IMR-90 (cell line): ENCODE data around the gene RRAGD. TPM values are rescaled to one million over a fixed set of nuclear protein-coding genes. Genes with fewer than 3 reads are reported as not detected.

Experiments
- ATAC-seq: fragments of 200-7000 bp; cut with Tn5 transposase; 2 replicates; pipeline ENCODE4 v1.9.1; 2020; ENCODE audit warnings: low read depth, mild to moderate bottlenecking, moderate library complexity
- BruUV-seq: library from RNA; stranded (reverse); fragments of 400-500 nt; replicated peaks from 2 replicates; lab custom pipeline; 2021; lab: Mats Ljungman, UMichigan
- CTCF ChIA-PET: fragments of 300-600 bp; formaldehyde crosslinking; extraction: SDS; loops from one replicate; lab custom pipeline; 2021; ENCODE audit warnings: antibody characterized with exemption; lab: Yijun Ruan, JAX
- POLR2A ChIA-PET: fragments of 300-600 bp; sonication (Branson Sonifier 250); formaldehyde crosslinking; loops from one replicate; lab custom pipeline; 2022; ENCODE audit warnings: antibody characterized with exemption; ENCODE audit not compliant: unreplicated experiment; lab: Charles Lee
- DNase-seq: peaks from one replicate; pipeline ENCODE4 v3.0.0; 2013
- H2AFZ ChIP-seq: replicated peaks from 2 replicates; pipeline ENCODE3; 2013; ENCODE audit warnings: low read length, mild to moderate bottlenecking; ENCODE audit not compliant: poor library complexity
- H2AK5ac ChIP-seq: 2 replicates; pipeline ENCODE4 v1.6.1; 2013; ENCODE audit warnings: low read depth, low read length, inconsistent platforms
- H2AK9ac ChIP-seq: replicated peaks from 2 replicates; pipeline ENCODE3; 2013; ENCODE audit warnings: mild to moderate bottlenecking, low read depth, low read length, moderate library complexity; ENCODE audit not compliant: poor library complexity
- H2BK120ac ChIP-seq: 2 replicates; pipeline ENCODE4 v1.6.1; 2013; ENCODE audit warnings: low read depth, low read length, inconsistent platforms
- H2BK15ac ChIP-seq: 3 replicates; pipeline ENCODE4 v1.6.1; 2013; ENCODE audit warnings: low read depth, low read length, inconsistent platforms
- H2BK20ac ChIP-seq: 2 replicates; pipeline ENCODE4 v1.6.1; 2013; ENCODE audit warnings: low read depth, mild to moderate bottlenecking, inconsistent platforms, low read length, moderate library complexity
- H2BK5ac ChIP-seq: 2 replicates; pipeline ENCODE4 v1.6.1; 2013; ENCODE audit warnings: mild to moderate bottlenecking, low read depth, low read length, inconsistent platforms; ENCODE audit not compliant: poor library complexity, severe bottlenecking
- H3K14ac ChIP-seq: replicated peaks from 2 replicates; pipeline ENCODE4 v1.6.1; 2013; ENCODE audit warnings: low read depth, low read length, inconsistent platforms
- H3K18ac ChIP-seq: 2 replicates; pipeline ENCODE4 v1.6.1; 2013; ENCODE audit warnings: low read depth, low read length, control low read depth
- H3K23ac ChIP-seq: 2 replicates; pipeline ENCODE4 v1.6.1; 2013; ENCODE audit warnings: low read depth, low read length, inconsistent platforms
- H3K27ac ChIP-seq: 2 replicates; pipeline ENCODE4 v1.5.1; 2013; ENCODE audit warnings: mild to moderate bottlenecking, control low read depth, low read length; ENCODE audit not compliant: insufficient read depth
- H3K27me3 ChIP-seq: 2 replicates; pipeline ENCODE4 v1.6.1; 2013; ENCODE audit warnings: low read length; ENCODE audit not compliant: control insufficient read depth, insufficient read depth
- H3K36me3 ChIP-seq: 2 replicates; pipeline ENCODE4 v1.6.1; 2013; ENCODE audit warnings: low read length, mixed read lengths; ENCODE audit not compliant: control insufficient read depth, insufficient read depth
- H3K4ac ChIP-seq: 2 replicates; pipeline ENCODE4 v1.6.1; 2013; ENCODE audit warnings: low read depth, low read length, inconsistent platforms
- H3K4me1 ChIP-seq: 2 replicates; pipeline ENCODE4 v1.6.1; 2013; ENCODE audit warnings: low read length, mixed read lengths; ENCODE audit not compliant: control insufficient read depth, insufficient read depth
- H3K4me2 ChIP-seq: 2 replicates; pipeline ENCODE4 v1.6.1; 2013; ENCODE audit warnings: low read depth, mild to moderate bottlenecking, control low read depth, low read length, moderate library complexity
- H3K4me3 ChIP-seq: 2 replicates; pipeline ENCODE4 v1.5.1; 2013; ENCODE audit warnings: low read depth, mild to moderate bottlenecking, control low read depth, low read length, moderate library complexity; ENCODE audit not compliant: insufficient read depth
- H3K56ac ChIP-seq: 2 replicates; pipeline ENCODE4 v1.6.1; 2013; ENCODE audit warnings: low read length, inconsistent platforms; ENCODE audit not compliant: insufficient read depth; ENCODE audit errors: extremely low read depth
- H3K79me1 ChIP-seq, 2 experiments: 2 replicates each; pipeline ENCODE4 v1.6.1; 2013; ENCODE audit warnings: low read length in 2 of 2, inconsistent platforms in 1 of 2, low read depth in 1 of 2
- H3K9ac ChIP-seq: 2 replicates; pipeline ENCODE4 v1.6.1; 2013; ENCODE audit warnings: low read depth, low read length, control low read depth
- H3K9me1 ChIP-seq: 2 replicates; pipeline ENCODE4 v1.6.1; 2013; ENCODE audit warnings: low read length, inconsistent platforms; ENCODE audit not compliant: insufficient read depth
- H3K9me3 ChIP-seq: 2 replicates; pipeline ENCODE4 v1.6.1; 2013; ENCODE audit warnings: low read length; ENCODE audit not compliant: control insufficient read depth, insufficient read depth
- H4K20me1 ChIP-seq: 2 replicates; pipeline ENCODE4 v1.6.1; 2013; ENCODE audit warnings: low read length, inconsistent platforms; ENCODE audit not compliant: insufficient read depth
- H4K5ac ChIP-seq: 2 replicates; pipeline ENCODE4 v1.6.1; 2013; ENCODE audit warnings: mild to moderate bottlenecking, low read depth, low read length, control low read depth
- H4K8ac ChIP-seq, 2 experiments: 2 replicates each; pipeline ENCODE4 v1.6.1; 2013; ENCODE audit warnings: low read depth in 2 of 2, low read length in 2 of 2, control low read depth in 1 of 2, inconsistent platforms in 1 of 2
- H4K91ac ChIP-seq: 2 replicates; pipeline ENCODE4 v1.6.1; 2013; ENCODE audit warnings: low read depth, low read length, inconsistent platforms; ENCODE audit not compliant: insufficient read depth
- BHLHE40 ChIP-seq: fragments of 150-350 bp; IDR thresholded peaks from 2 replicates; pipeline ENCODE4 v1.6.1; 2016; ENCODE audit warnings: mild to moderate bottlenecking, low read depth, low read length
- CEBPB ChIP-seq: IDR thresholded peaks from 2 replicates; pipeline ENCODE4 v1.6.1; 2012; ENCODE audit warnings: low read depth, low read length, improper control_type of control experiment
- CHD1 ChIP-seq: IDR thresholded peaks from 2 replicates; pipeline ENCODE4 v1.6.1; 2012; ENCODE audit warnings: low read depth, low read length, improper control_type of control experiment
- CTCF ChIP-seq: conservative IDR thresholded peaks from 2 replicates; pipeline ENCODE4 v1.5.1; 2012; ENCODE audit warnings: mild to moderate bottlenecking, low read depth, low read length, improper control_type of control experiment
- ELK1 ChIP-seq: fragments of 150-350 bp; IDR thresholded peaks from 2 replicates; pipeline ENCODE4 v1.6.1; 2016; ENCODE audit warnings: low read depth, mild to moderate bottlenecking, low read length, moderate library complexity, borderline replicate concordance
- FOS ChIP-seq: fragments of 150-350 bp; IDR thresholded peaks from 2 replicates; pipeline ENCODE4 v1.6.1; 2016; ENCODE audit warnings: low read depth, low read length
- MAFK ChIP-seq: IDR thresholded peaks from 2 replicates; pipeline ENCODE4 v1.6.1; 2012; ENCODE audit warnings: low read depth, low read length, improper control_type of control experiment
- MAZ ChIP-seq: IDR thresholded peaks from 2 replicates; pipeline ENCODE4 v1.6.1; 2012; ENCODE audit warnings: low read depth, mild to moderate bottlenecking, low read length, improper control_type of control experiment, moderate library complexity, borderline replicate concordance
- MXI1 ChIP-seq: IDR thresholded peaks from 2 replicates; pipeline ENCODE4 v1.6.1; 2012; ENCODE audit warnings: low read depth, mild to moderate bottlenecking, low read length, moderate library complexity, borderline replicate concordance
- NFE2L2 ChIP-seq: fragments of 150-350 bp; IDR thresholded peaks from 2 replicates; pipeline ENCODE4 v1.6.1; 2016; ENCODE audit warnings: low read depth, mild to moderate bottlenecking, low read length
- POLR2A ChIP-seq: IDR thresholded peaks from 2 replicates; pipeline ENCODE4 v1.6.1; 2012; ENCODE audit warnings: mild to moderate bottlenecking, low read depth, low read length
- RAD21 ChIP-seq: IDR thresholded peaks from 2 replicates; pipeline ENCODE4 v1.6.1; 2012; ENCODE audit warnings: low read length, improper control_type of control experiment
- RCOR1 ChIP-seq: IDR thresholded peaks from 2 replicates; pipeline ENCODE4 v1.6.1; 2012; ENCODE audit warnings: mild to moderate bottlenecking, low read length, improper control_type of control experiment; ENCODE audit not compliant: insufficient replicate concordance
- RFX5 ChIP-seq: IDR thresholded peaks from 2 replicates; pipeline ENCODE4 v1.8.0; 2012; ENCODE audit warnings: low read depth, mild to moderate bottlenecking, low read length, moderate library complexity
- SMC3 ChIP-seq: fragments of 150-350 bp; IDR thresholded peaks from 2 replicates; pipeline ENCODE4 v1.6.1; 2016; ENCODE audit warnings: low read depth, mild to moderate bottlenecking, antibody characterized with exemption, low read length, moderate library complexity
- USF2 ChIP-seq: fragments of 150-350 bp; IDR thresholded peaks from 2 replicates; pipeline ENCODE4 v1.6.1; 2017; ENCODE audit warnings: mild to moderate bottlenecking, antibody characterized with exemption, low read length, low read depth
- WGBS, 2 experiments: methylation state at CpG; one replicate each; pipeline versions ENCODE4 v1.1.5 to v1.1.7; 2013; ENCODE audit warnings: missing lambda C conversion rate in 2 of 2; ENCODE audit not compliant: insufficient read length in 1 of 2; ENCODE audit errors: extremely low coverage in 2 of 2; 5-methylcytosine and 5-hydroxymethylcytosine counted together
- dilution Hi-C: fragments of 300-500 bp; cut with HindIII; formaldehyde crosslinking; loops from one replicate; pipeline ENCODE4 v1.14.3; 2018; ENCODE audit warnings: low sequenced_read_pairs; ENCODE audit not compliant: unreplicated experiment
- in situ Hi-C: fragments of 300-500 bp; cut with MboI; formaldehyde crosslinking; loops from 3 replicates; pipeline ENCODE4 v1.14.3; 2019; ENCODE audit warnings: low sequenced_read_pairs, inconsistent platforms, mixed read lengths
- intact Hi-C: fragments of 100-400 bp; cut with micrococcal nuclease; formaldehyde crosslinking; loops from 2 replicates; pipeline ENCODE4 v1.10.0; 2022
- polyA plus RNA-seq, 3 experiments: library from polyadenylated mRNA; depleted of rRNA; stranded (reverse); fragments of >200 nt; gene quantifications; 2 replicates each; pipeline ENCODE4 v1.2.3, GENCODE V29; 2012; ENCODE audit warnings: low replicate concordance in 1 of 3
- total RNA-seq: library from RNA; depleted of rRNA; stranded (reverse); fragments of >200 nt; gene quantifications from 2 replicates; pipeline ENCODE4 v1.2.3, GENCODE V29; 2012

Gene RRAGD
- total and polyA plus RNA-seq, 2 of the 4 experiments (the other 2 are of a cell fraction): not detected

- CTCF ChIA-PET: no interaction called here
- Histone ChIP-seq H3K4me2 (no peak overlapping the region), H3K4ac (no peak overlapping the region), H4K5ac (no peak overlapping the region), H2AFZ (no peak overlapping the region), H2BK15ac (no peak overlapping the region), H2BK20ac (no peak overlapping the region), H3K14ac (no peak overlapping the region), H4K91ac (no peak overlapping the region), H3K27me3 (no peaks in the 10 kb centered on the region), H2AK9ac (no peak overlapping the region), H4K20me1 (no peaks in the 10 kb centered on the region), H2AK5ac (no peak overlapping the region), H3K18ac (no peak overlapping the region), H3K9me1 (no peaks in the 10 kb centered on the region; the same call in 1 of the 2 replicates), H3K4me3 (no peak overlapping the region), H3K9ac (no peak overlapping the region), H4K8ac (no peak overlapping the region), H3K79me1 (no peaks in the 10 kb centered on the region), H2BK120ac (no peak overlapping the region), H3K36me3 (no peaks in the 10 kb centered on the region), H3K56ac (no peak overlapping the region), H3K9me3 (no peaks in the 10 kb centered on the region), H2BK5ac (no peak overlapping the region), H3K27ac (no peak overlapping the region), H3K4me1 (no peaks in the 10 kb centered on the region), H3K23ac (no peak overlapping the region)
- BruUV-seq: no TSS peak
- dilution Hi-C loops (no loop called here), intact Hi-C loops (no loop called here), in situ Hi-C loops (no loop called here)
- POLR2A ChIA-PET: no interaction called here
- TF ChIP-seq SMC3 (no peak), RCOR1 (no peak), BHLHE40 (no peak), MXI1 (no peak), RFX5 (no peak), CTCF (no peak), MAFK (no peak), NFE2L2 (no peak), FOS (no peak), CHD1 (no peak), POLR2A (no peak), MAZ (no peak), USF2 (no peak), RAD21 (no peak), ELK1 (no peak), CEBPB (no peak)
- 60% methylated on average over 2 of the region's 6 CpGs; no CpG with 5 or more reads in 1 of the 2 experiments for WGBS, 2 experiments
- ATAC-seq (no peak), DNase-seq (no peak)
Measured at GRCh38 chr6:89388846-89389245, 23.2 kb downstream of the RRAGD start.
